ENCODE results near the gene CD9. TPM values are rescaled to one million over a fixed set of nuclear protein-coding genes. Genes with fewer than 3 reads are reported as not detected.
A peak's percentile ranks its signal among the peaks of the same experiment; 100 is the strongest.

CD9 gene
- total RNA-seq, 1 donor from 2014 or later = 35.6 TPM

- Mint-ChIP-seq H3K27me3 (peaks cover 6% of the 10 kb centered on the region), H3K27ac (peak overlapping the region; percentile 81), H3K9me3 (no peaks in the 10 kb centered on the region), H3K4me3 (no peak overlapping the region), H3K36me3 (ENCODE audit: low read depth) (no peaks in the 10 kb centered on the region), H3K4me1 (peaks cover 15% of the 10 kb centered on the region)
- intact Hi-C loops (cut with micrococcal nuclease) = loop anchor here (1.0 to 5.0 kb wide), 2 partner anchors 35 to 100 kb away; no protein-coding TSS in a partner anchor
- DNase-seq = peak; percentile 67
Measured at GRCh38 chr12:6266971-6267721, 66.9 kb downstream of the CD9 start.

DNA sequence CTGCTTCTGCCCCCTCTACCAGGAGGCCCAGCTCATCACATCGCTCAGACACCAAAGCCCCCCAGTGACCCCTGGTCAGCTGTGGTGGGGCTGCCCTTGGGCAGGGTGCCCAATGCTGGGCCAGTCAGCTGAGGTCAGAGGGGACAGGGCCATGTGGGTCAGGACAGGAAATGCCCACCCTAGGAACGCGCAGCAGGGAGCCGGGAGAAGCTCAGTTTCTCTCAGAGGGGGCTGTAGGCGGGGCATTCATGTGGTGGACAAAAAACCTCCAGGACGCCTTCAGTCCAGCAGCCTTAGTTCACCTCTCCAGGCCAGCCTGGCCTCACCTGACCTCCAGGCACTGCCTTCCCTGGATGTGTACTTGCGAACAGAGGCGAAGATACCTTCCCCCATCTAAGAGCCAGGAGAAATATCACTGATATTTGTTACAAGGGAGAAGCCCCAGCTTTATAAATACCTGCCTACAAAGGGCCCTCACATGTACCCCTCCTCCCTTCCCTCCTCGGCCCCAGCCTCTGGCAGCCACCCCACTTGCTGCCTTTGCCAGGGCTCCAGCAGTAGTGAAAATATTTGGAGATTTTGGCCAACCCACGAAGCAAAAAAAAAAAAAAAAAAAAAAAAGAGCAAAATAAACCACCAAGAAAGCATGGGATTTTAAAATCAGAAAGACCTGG, 68.4 kb downstream of the CD9 start:
- no peak for DNase-seq
- intact Hi-C loops (cut with micrococcal nuclease) = loop anchor here (5.0 kb wide), 1 partner anchor 36 kb away; no protein-coding TSS in a partner anchor
- H3K4me1 Mint-ChIP-seq = peaks cover 23% of the 10 kb centered on the region
- H3K27me3 Mint-ChIP-seq = peaks cover 10% of the 10 kb centered on the region
- H3K27ac Mint-ChIP-seq = no peak overlapping the region
- H3K4me3 Mint-ChIP-seq = no peak overlapping the region
- no peaks in the 10 kb centered on the region for H3K9me3 Mint-ChIP-seq
- no peaks in the 10 kb centered on the region for H3K36me3 Mint-ChIP-seq (ENCODE audit: low read depth)

DNA sequence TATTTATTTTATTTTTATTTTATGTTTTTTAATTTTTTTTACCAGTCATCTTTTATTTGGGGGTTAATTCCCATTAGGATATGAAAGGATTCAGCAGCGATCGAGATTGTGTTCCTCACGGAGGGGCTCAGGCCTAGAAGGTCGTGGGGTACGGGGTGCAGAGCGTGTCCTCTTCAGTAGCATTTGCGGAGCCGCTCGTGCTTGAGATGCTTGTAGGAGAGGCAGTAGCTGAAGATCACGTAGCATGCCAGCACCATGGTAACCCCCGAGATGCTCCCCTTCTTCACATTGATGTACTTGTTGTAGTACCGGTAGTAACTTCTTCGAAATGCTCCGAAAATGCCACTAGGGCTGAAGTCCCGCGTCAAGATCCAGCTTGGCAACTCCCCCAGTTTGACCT, 69.8 kb downstream of the CD9 start:
- Mint-ChIP-seq H3K27me3 (peaks cover 10% of the 10 kb centered on the region), H3K36me3 (ENCODE audit: low read depth) (no peaks in the 10 kb centered on the region), H3K27ac (no peak overlapping the region), H3K9me3 (no peaks in the 10 kb centered on the region), H3K4me1 (peaks cover 25% of the 10 kb centered on the region), H3K4me3 (no peak overlapping the region)
- no peak for DNase-seq
- intact Hi-C loops (cut with micrococcal nuclease) = loop anchor here (5.0 kb wide), 1 partner anchor 38 kb away; no protein-coding TSS in a partner anchor

DNA sequence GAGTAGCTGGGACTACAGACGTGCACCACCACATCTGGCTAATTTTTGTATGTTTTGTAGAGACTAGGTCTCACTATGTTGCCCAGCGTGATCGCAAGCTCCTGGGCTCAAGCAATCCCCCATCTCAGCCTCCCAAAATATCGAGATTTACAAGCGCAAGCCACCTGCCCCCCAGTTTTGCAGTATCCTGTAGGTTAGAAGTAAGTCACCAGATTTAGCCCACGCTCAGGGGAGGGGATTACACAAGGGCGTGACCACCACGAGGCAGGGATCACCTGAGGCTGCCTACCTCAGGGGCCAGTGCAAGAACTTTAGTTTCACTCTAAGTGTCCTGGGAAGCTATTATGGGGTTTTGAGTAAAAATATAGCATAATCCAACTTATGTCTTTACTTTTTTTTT, 71.1 kb downstream of the CD9 start:
- Mint-ChIP-seq H3K27ac (no peak overlapping the region), H3K36me3 (ENCODE audit: low read depth) (no peaks in the 10 kb centered on the region), H3K4me1 (peaks cover 25% of the 10 kb centered on the region), H3K4me3 (no peak overlapping the region), H3K27me3 (peaks cover 15% of the 10 kb centered on the region), H3K9me3 (no peaks in the 10 kb centered on the region)
- DNase-seq = no peak
- intact Hi-C loops (cut with micrococcal nuclease) = no loop called here

GRCh38 chr12:6272300-6273204, 72.4 kb downstream of the CD9 start:
- Mint-ChIP-seq H3K4me1 (peaks cover 20% of the 10 kb centered on the region), H3K36me3 (ENCODE audit: low read depth) (no peaks in the 10 kb centered on the region), H3K4me3 (no peak overlapping the region), H3K27me3 (peaks cover 24% of the 10 kb centered on the region), H3K27ac (peak overlapping the region; percentile 79), H3K9me3 (no peaks in the 10 kb centered on the region)
- intact Hi-C loops (cut with micrococcal nuclease) = no loop called here
- no peak for DNase-seq

DNA sequence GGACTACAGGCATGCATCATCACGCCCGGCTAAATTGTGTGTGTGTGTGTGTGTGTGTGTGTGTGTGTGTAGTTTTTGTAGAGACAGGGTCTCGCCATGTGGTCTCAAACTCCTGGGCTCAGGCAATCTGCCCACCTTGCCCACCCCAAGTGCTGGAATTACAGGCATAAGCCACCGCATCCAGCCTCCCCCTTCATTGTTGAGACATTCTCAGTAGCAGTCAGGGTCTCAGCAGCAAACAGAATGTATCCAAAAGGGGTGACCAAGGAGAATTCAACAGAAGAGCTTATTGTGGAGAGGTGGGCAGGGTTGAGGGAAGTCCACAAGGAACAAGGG, 73.0 kb downstream of the CD9 start:
- peak overlapping the region; percentile 79 for H3K27ac Mint-ChIP-seq
- no peak overlapping the region for H3K4me3 Mint-ChIP-seq
- H3K4me1 Mint-ChIP-seq = peaks cover 26% of the 10 kb centered on the region
- no peaks in the 10 kb centered on the region for H3K36me3 Mint-ChIP-seq (ENCODE audit: low read depth)
- no peak for DNase-seq
- no peaks in the 10 kb centered on the region for H3K9me3 Mint-ChIP-seq
- H3K27me3 Mint-ChIP-seq = peaks cover 27% of the 10 kb centered on the region
- intact Hi-C loops (cut with micrococcal nuclease) = no loop called here

GRCh38 chr12:6273541-6274230, 73.5 kb downstream of the CD9 start:
- intact Hi-C loops (cut with micrococcal nuclease) = no loop called here
- Mint-ChIP-seq H3K9me3 (no peaks in the 10 kb centered on the region), H3K4me1 (peaks cover 27% of the 10 kb centered on the region), H3K4me3 (no peak overlapping the region), H3K27ac (peak overlapping the region; percentile 79), H3K36me3 (ENCODE audit: low read depth) (no peaks in the 10 kb centered on the region), H3K27me3 (peaks cover 27% of the 10 kb centered on the region)
- DNase-seq = no peak

DNA sequence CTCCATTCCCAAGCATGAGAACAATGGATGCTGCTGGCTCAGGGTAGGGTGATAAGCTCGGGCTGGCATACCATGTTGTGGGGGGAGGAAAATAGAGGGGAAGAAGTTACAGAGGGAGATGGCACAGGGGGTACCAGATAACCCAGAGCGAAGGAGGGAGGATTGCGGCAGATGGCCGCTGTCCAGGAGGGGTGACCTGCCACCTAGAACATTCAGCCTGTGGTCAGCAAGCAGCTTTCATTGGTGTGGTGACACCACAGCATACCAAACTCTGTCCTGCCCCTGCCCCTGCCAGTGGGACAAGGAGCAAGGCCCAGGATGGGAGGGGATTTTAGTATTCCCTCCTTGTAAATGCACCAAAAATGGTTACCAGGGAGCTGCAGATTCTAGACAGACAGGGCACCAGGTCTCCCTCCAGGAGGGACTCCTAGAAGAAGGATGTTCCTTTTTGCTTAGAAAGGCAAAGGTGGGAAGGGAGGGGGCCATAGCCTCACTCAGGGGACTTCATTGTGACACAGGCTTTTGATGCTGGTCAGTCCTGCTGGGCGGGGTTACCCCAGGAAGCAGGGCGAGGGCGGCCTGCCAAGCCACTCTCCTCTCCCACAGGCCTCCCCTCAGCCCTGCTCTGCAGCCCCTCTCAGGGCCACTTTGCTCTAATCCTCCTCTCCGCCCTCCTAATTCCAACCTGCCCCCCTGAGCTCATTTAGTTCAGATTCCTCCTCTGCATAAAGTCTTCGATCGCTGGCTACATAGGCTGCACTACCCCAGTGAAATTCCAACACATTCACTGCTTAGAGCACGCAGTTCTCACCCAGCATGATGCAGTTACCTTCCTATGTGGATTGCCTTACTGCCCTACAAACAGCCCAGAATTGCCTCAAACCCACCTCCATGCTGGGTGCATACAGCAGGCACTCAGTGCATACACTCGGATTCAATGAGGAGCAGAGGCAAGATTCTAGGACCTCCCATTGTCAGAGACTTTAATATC, 74.3 kb downstream of the CD9 start:
- H3K4me1 Mint-ChIP-seq = peaks cover 27% of the 10 kb centered on the region
- no peak overlapping the region for H3K4me3 Mint-ChIP-seq
- H3K27ac Mint-ChIP-seq = no peak overlapping the region
- no peaks in the 10 kb centered on the region for H3K9me3 Mint-ChIP-seq
- no peak for DNase-seq
- intact Hi-C loops (cut with micrococcal nuclease) = no loop called here
- H3K36me3 Mint-ChIP-seq (ENCODE audit: low read depth) = no peaks in the 10 kb centered on the region
- peaks cover 29% of the 10 kb centered on the region for H3K27me3 Mint-ChIP-seq

DNA sequence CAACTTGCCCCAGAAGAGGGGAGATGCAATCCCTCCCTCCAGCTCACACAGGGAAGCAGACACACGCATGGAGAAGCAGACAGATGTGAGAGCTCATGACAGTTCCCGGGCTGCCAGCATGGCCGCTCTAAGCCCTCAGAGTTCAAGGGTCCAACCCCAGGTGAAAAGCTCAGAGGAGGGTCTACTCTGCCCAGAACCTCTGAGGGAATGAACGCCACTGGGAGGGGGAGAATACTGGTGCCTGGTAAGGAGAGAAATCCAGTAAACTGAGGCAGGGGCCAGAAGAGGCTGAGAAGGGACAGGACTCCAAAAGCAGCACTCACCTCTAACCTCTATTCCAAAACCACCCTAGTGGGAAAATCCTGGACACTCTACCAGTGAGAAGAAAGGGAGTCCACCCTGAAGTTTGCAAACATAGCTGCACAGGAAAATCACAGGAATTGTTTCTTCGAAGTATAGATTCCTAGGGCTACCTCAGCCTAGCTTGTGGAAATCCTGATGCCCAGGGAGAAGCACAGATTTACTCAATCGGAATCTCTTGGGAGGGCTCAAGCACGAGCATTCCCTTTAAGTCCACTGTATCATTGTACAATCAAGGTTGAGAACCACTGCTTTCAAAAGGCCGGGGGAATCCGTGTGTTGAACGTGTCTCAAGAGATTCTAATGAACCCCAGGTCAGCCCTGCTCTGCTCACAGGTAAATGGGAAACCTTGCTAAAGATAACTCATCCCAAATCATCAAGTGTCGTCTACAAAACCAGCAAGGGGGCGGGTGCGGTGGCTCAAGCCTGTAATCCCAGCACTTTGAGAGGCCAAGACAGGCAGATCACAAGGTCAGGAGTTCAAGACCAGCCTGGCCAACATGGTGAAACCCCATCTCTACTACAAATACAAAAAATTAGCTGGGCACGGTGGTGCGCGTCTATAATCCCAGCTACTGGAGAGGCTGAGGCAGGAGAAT, 76.0 kb downstream of the CD9 start:
- H3K27me3 Mint-ChIP-seq = peaks cover 41% of the 10 kb centered on the region
- DNase-seq = no peak
- no peaks in the 10 kb centered on the region for H3K36me3 Mint-ChIP-seq (ENCODE audit: low read depth)
- H3K27ac Mint-ChIP-seq = no peak overlapping the region
- intact Hi-C loops (cut with micrococcal nuclease) = no loop called here
- no peaks in the 10 kb centered on the region for H3K9me3 Mint-ChIP-seq
- peaks cover 29% of the 10 kb centered on the region for H3K4me1 Mint-ChIP-seq
- H3K4me3 Mint-ChIP-seq = no peak overlapping the region

DNA sequence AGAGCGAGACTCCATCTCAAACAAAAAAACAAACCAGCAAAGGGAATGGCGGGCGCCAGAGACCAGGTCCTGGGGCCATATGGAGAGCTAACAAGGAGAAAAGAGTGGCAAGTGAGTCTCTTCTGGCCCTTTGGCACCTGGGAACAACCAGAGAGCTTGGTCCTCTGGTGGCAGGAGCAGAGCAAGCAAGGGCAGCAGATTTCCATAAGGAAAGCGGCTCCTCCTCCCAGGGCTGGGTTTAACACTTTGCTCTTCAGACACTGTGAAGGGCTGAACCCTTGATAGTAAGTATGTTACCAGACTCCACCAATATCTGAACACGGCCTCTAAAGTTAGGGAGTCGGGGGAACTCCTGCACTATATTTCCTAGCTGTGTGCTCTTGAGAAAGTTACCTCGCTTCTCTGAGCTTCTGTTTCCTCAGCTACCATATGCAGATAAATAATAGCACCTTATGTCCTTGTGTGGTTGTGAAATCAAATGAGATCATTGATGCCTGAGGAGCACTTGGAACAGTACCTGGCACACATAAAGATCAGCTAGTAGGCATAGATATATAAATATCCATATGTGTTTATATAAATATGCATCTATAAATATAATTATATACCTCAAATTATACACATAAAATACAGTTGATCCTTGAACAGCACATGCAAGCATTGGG, 76.9 kb downstream of the CD9 start:
- no peaks in the 10 kb centered on the region for H3K36me3 Mint-ChIP-seq (ENCODE audit: low read depth)

GRCh38 chr12:6277982-6278438, 77.8 kb downstream of the CD9 start:
- Mint-ChIP-seq H3K27me3 (peaks cover 41% of the 10 kb centered on the region), H3K27ac (peak overlapping the region; percentile 89)
- peak; percentile 73 for DNase-seq

More for the DNA sequence above, 76.9 kb downstream of the CD9 start:
- H3K27me3 Mint-ChIP-seq = peaks cover 43% of the 10 kb centered on the region
- no peak overlapping the region for H3K4me3 Mint-ChIP-seq
- H3K27ac Mint-ChIP-seq = no peak overlapping the region
- intact Hi-C loops (cut with micrococcal nuclease) = no loop called here
- H3K4me1 Mint-ChIP-seq = peaks cover 29% of the 10 kb centered on the region
- H3K9me3 Mint-ChIP-seq = no peaks in the 10 kb centered on the region
- DNase-seq = no peak

More at GRCh38 chr12:6277982-6278438, 77.8 kb downstream of the CD9 start:
- Mint-ChIP-seq H3K36me3 (ENCODE audit: low read depth) (no peaks in the 10 kb centered on the region), H3K9me3 (no peaks in the 10 kb centered on the region), H3K4me3 (peak overlapping the region; percentile 87), H3K4me1 (peaks cover 20% of the 10 kb centered on the region)
- intact Hi-C loops (cut with micrococcal nuclease) = loop anchor here (1.0 to 2.0 kb wide), 3 partner anchors 47 to 215 kb away; no protein-coding TSS in a partner anchor

Data from activated CD4-positive, alpha-beta T cell treated with anti-CD3 and anti-CD28 coated beads, Interleukin-2, amount 10 ng/mL, durations not matched to agents 24 days and 14 days (primary cell).